Activated CD8-positive, alpha-beta T cell treated with anti-CD3 and anti-CD28 coated beads for 36 hours (primary cell): ENCODE results near the gene LRCOL1. TPM values are rescaled to one million over a fixed set of nuclear protein-coding genes. Genes with fewer than 3 reads are reported as not detected.

Experiments used
- ATAC-seq: fragments of 200-7000 bp; cut with Tn5 transposase; one replicate; pipeline ENCODE4 v1.10.0; 2021; ENCODE audit warnings: mild to moderate bottlenecking, moderate library complexity
- CTCF ChIA-PET: fragments of 350-600 bp; sonication (Branson Sonifier 250); formaldehyde crosslinking; loops from one replicate; lab custom pipeline; 2021; ENCODE audit warnings: antibody characterized with exemption; lab: Charles Lee
- POLR2A ChIA-PET: fragments of 350-600 bp; sonication (Branson Sonifier 250); formaldehyde crosslinking; loops from one replicate; lab custom pipeline; 2021; ENCODE audit warnings: antibody characterized with exemption; lab: Charles Lee
- DNase-seq: peaks from one replicate; pipeline ENCODE4 v3.0.0-alpha.2; 2020
- H3K27ac Mint-ChIP-seq: one replicate; pipeline ENCODE4 v1.8.0; 2021; ENCODE audit warnings: mild to moderate bottlenecking, mixed read lengths
- H3K27me3 Mint-ChIP-seq: one replicate; pipeline ENCODE4 v1.8.0; 2021; ENCODE audit warnings: mixed read lengths
- H3K36me3 Mint-ChIP-seq: one replicate; pipeline ENCODE4 v1.8.0; 2021; ENCODE audit warnings: low read depth, mixed read lengths
- H3K4me1 Mint-ChIP-seq: one replicate; pipeline ENCODE4 v1.8.0; 2021; ENCODE audit warnings: low read depth, mixed read lengths
- H3K4me3 Mint-ChIP-seq: one replicate; pipeline ENCODE4 v1.8.0; 2021; ENCODE audit warnings: mild to moderate bottlenecking, moderate library complexity, mixed read lengths
- H3K9me3 Mint-ChIP-seq: one replicate; pipeline ENCODE4 v1.8.0; 2021; ENCODE audit warnings: mixed read lengths
- CTCF ChIP-seq: fragments of 200-600 bp; IDR thresholded peaks from one replicate; pipeline ENCODE4 v1.8.0; 2022; ENCODE audit warnings: antibody characterized with exemption, mild to moderate bottlenecking
- intact Hi-C: fragments of 100-400 bp; cut with micrococcal nuclease; formaldehyde crosslinking; loops from one replicate; pipeline ENCODE4 v1.10.0; 2022
- total RNA-seq, 2 experiments: library from RNA; stranded (reverse); gene quantifications; one replicate each; pipeline ENCODE4 v1.2.3, GENCODE V29; 2021

LRCOL1 gene
- total RNA-seq, 2 experiments from 2014 or later, result not detected

GRCh38 chr12:132633398-132633797 lies 23.0 kb upstream of the LRCOL1 start:
- Mint-ChIP-seq H3K4me3 (no peak overlapping the region), H3K27me3 (no peaks in the 10 kb centered on the region), H3K36me3 (peaks cover 77% of the 10 kb centered on the region), H3K4me1 (no peaks in the 10 kb centered on the region), H3K9me3 (no peaks in the 10 kb centered on the region), H3K27ac (no peak overlapping the region)
- no peak for ATAC-seq
- CTCF ChIA-PET, result interaction anchor here (0.6 kb wide), 1 partner anchor 219 kb away, joined by 3 read pairs; no protein-coding TSS in a partner anchor
- no peak for DNase-seq
- POLR2A ChIA-PET, result no interaction called here
- intact Hi-C loops, result no loop called here
- no peak for TF ChIP-seq CTCF

GRCh38 chr12:132632521-132633228 lies 22.3 kb upstream of the LRCOL1 start:
- ChIA-PET CTCF (no interaction called here), POLR2A (no interaction called here)
- Mint-ChIP-seq H3K4me3 (no peak overlapping the region), H3K27me3 (no peaks in the 10 kb centered on the region), H3K9me3 (no peaks in the 10 kb centered on the region), H3K27ac (no peak overlapping the region), H3K4me1 (no peaks in the 10 kb centered on the region), H3K36me3 (peaks cover 70% of the 10 kb centered on the region)
- no peak for TF ChIP-seq CTCF
- intact Hi-C loops, result no loop called here
- DNase-seq (no peak), ATAC-seq (no peak)

- H3K4me1 Mint-ChIP-seq, result no peaks in the 10 kb centered on the region
- ATAC-seq (no peak), DNase-seq (no peak)
- H3K36me3 Mint-ChIP-seq, result peaks cover 63% of the 10 kb centered on the region
- intact Hi-C loops, result no loop called here
- CTCF ChIA-PET, result interaction anchor here (2.1 kb wide), 1 partner anchor 17 kb away, joined by 7 read pairs; no protein-coding TSS in a partner anchor
- no peaks in the 10 kb centered on the region for H3K9me3 Mint-ChIP-seq
- POLR2A ChIA-PET, result interaction anchor here (1.5 kb wide), 1 partner anchor 9 kb away, joined by 5 read pairs; no protein-coding TSS in a partner anchor
- H3K4me3 Mint-ChIP-seq, result no peak overlapping the region
- no peak overlapping the region for H3K27ac Mint-ChIP-seq
- TF ChIP-seq CTCF, result no peak
- no peaks in the 10 kb centered on the region for H3K27me3 Mint-ChIP-seq
Measured at GRCh38 chr12:132631666-132632065, 21.3 kb upstream of the LRCOL1 start.

- no peaks in the 10 kb centered on the region for H3K9me3 Mint-ChIP-seq
- no peaks in the 10 kb centered on the region for H3K4me1 Mint-ChIP-seq
- no peak overlapping the region for H3K27ac Mint-ChIP-seq
- H3K36me3 Mint-ChIP-seq, result peaks cover 55% of the 10 kb centered on the region
- DNase-seq, result no peak
- no peaks in the 10 kb centered on the region for H3K27me3 Mint-ChIP-seq
- H3K4me3 Mint-ChIP-seq, result no peak overlapping the region
- ChIA-PET CTCF (interaction anchor here (1.9 to 2.1 kb wide), 2 partner anchors 8 to 16 kb away, joined by 5 to 7 read pairs; no protein-coding TSS in a partner anchor), POLR2A (interaction anchor here (1.5 kb wide), 1 partner anchor 10 kb away, joined by 5 read pairs; no protein-coding TSS in a partner anchor)
- intact Hi-C loops, result no loop called here
- no peak for TF ChIP-seq CTCF
- ATAC-seq, result no peak
Measured at GRCh38 chr12:132630672-132631071, 20.3 kb upstream of the LRCOL1 start.

GRCh38 chr12:132629330-132629729 lies 18.9 kb upstream of the LRCOL1 start:
- CTCF ChIA-PET, result interaction anchor here (1.9 kb wide), 1 partner anchor 9 kb away, joined by 5 read pairs; no protein-coding TSS in a partner anchor

More at GRCh38 chr12:132629330-132629729, 18.9 kb upstream of the LRCOL1 start:
- TF ChIP-seq CTCF, result no peak
- Mint-ChIP-seq H3K9me3 (no peaks in the 10 kb centered on the region), H3K27ac (no peak overlapping the region), H3K36me3 (peaks cover 42% of the 10 kb centered on the region), H3K4me1 (no peaks in the 10 kb centered on the region), H3K27me3 (no peaks in the 10 kb centered on the region), H3K4me3 (no peak overlapping the region)
- POLR2A ChIA-PET, result no interaction called here
- DNase-seq, result no peak
- intact Hi-C loops, result no loop called here
- ATAC-seq, result no peak
